HEK293 (cell line): ENCODE measurements around the gene EHD1.

ENCODE experiments used
- CTCF ChIP-seq: fragments of 450-650 bp; formaldehyde crosslinking; IDR thresholded peaks from 2 replicates; pipeline ENCODE4 v1.5.1; 2016; ENCODE audit warnings: missing biosample characterization, missing genetic modification characterization
- HOXA7 ChIP-seq: sonication (generic); formaldehyde crosslinking; IDR thresholded peaks from 2 replicates; pipeline ENCODE4 v1.8.1; 2022; ENCODE audit warnings: missing genetic modification reagents, borderline replicate concordance
- REST ChIP-seq: fragments of 450-650 bp; formaldehyde crosslinking; IDR thresholded peaks from 2 replicates; pipeline ENCODE4 v1.5.1; 2016; ENCODE audit warnings: missing biosample characterization, missing genetic modification characterization
- ZBTB21 ChIP-seq: fragments of 450-650 bp; formaldehyde crosslinking; IDR thresholded peaks from 2 replicates; pipeline ENCODE4 v1.5.1; 2017; ENCODE audit warnings: missing biosample characterization, missing genetic modification characterization
- ZFP41 ChIP-seq: fragments of 450-650 bp; formaldehyde crosslinking; IDR thresholded peaks from 2 replicates; pipeline ENCODE4 v1.5.1; 2016; ENCODE audit warnings: missing biosample characterization, missing genetic modification characterization, borderline replicate concordance
- ZNF114 ChIP-seq: fragments of 450-650 bp; formaldehyde crosslinking; IDR thresholded peaks from 2 replicates; pipeline ENCODE4 v1.5.0; 2017; ENCODE audit warnings: missing biosample characterization, missing genetic modification characterization
- ZNF169 ChIP-seq: fragments of 450-650 bp; formaldehyde crosslinking; IDR thresholded peaks from 2 replicates; pipeline ENCODE4 v1.5.1; 2016; ENCODE audit warnings: missing biosample characterization, missing genetic modification characterization
- ZNF239 ChIP-seq: fragments of 450-650 bp; formaldehyde crosslinking; IDR thresholded peaks from 2 replicates; pipeline ENCODE4 v1.5.1; 2016; ENCODE audit warnings: missing biosample characterization, missing genetic modification characterization
- ZNF341 ChIP-seq: fragments of 450-650 bp; formaldehyde crosslinking; IDR thresholded peaks from 2 replicates; pipeline ENCODE4; 2016; ENCODE audit warnings: low read depth, missing biosample characterization, missing genetic modification characterization
- ZNF561 ChIP-seq: fragments of 450-650 bp; IDR thresholded peaks from 2 replicates; pipeline ENCODE4 v1.5.1; 2018; ENCODE audit warnings: missing biosample characterization, missing genetic modification characterization, borderline replicate concordance
- ZNF747 ChIP-seq: fragments of 450-650 bp; formaldehyde crosslinking; IDR thresholded peaks from 2 replicates; pipeline ENCODE4 v1.5.1; 2016; ENCODE audit warnings: missing biosample characterization, missing genetic modification characterization
- ZSCAN16 ChIP-seq: fragments of 450-650 bp; formaldehyde crosslinking; IDR thresholded peaks from 2 replicates; pipeline ENCODE4 v1.5.1; 2016; ENCODE audit warnings: missing biosample characterization, missing genetic modification characterization

- TF ChIP-seq ZNF169 (tag by site-specific recombination) (no peak), ZNF341 (tag by site-specific recombination) (no peak), CTCF (tag by site-specific recombination) (no peak), ZFP41 (tag by site-specific recombination) (no peak), ZNF747 (tag by site-specific recombination) (no peak), HOXA7 (CRISPR knock-in tag) (no peak), ZNF239 (tag by site-specific recombination) (no peak), ZNF561 (tag by site-specific recombination) (no peak), ZSCAN16 (tag by site-specific recombination) (no peak), ZNF114 (no peak), REST (tag by site-specific recombination) (no peak), ZBTB21 (tag by site-specific recombination) (no peak)
Observed at GRCh38 chr11:64823568-64824119, 54.8 kb downstream of the EHD1 start.
